Activated CD4-positive, alpha-beta memory T cell treated with anti-CD3 and anti-CD28 coated beads for 36 hours (primary cell): ENCODE measurements around the gene SARM1. TPM values are rescaled to one million over a fixed set of nuclear protein-coding genes. Genes with fewer than 3 reads are reported as not detected.

Experiments
- CTCF ChIA-PET: fragments of 350-600 bp; sonication (Branson Sonifier 250); formaldehyde crosslinking; loops from one replicate; lab custom pipeline; 2021; ENCODE audit warnings: antibody characterized with exemption, inconsistent platforms; lab: Charles Lee
- POLR2A ChIA-PET: fragments of 350-600 bp; sonication (Branson Sonifier 250); formaldehyde crosslinking; loops from one replicate; lab custom pipeline; 2021; ENCODE audit warnings: antibody characterized with exemption; lab: Charles Lee
- DNase-seq: peaks from one replicate; pipeline ENCODE4 v3.0.0-alpha.2; 2020
- H3K27ac Mint-ChIP-seq: one replicate; pipeline ENCODE4 v1.8.0; 2021; ENCODE audit warnings: mixed read lengths
- H3K27me3 Mint-ChIP-seq: one replicate; pipeline ENCODE4 v1.8.0; 2021; ENCODE audit warnings: mixed read lengths
- H3K36me3 Mint-ChIP-seq: one replicate; pipeline ENCODE4 v1.8.0; 2021; ENCODE audit warnings: mixed read lengths
- H3K4me1 Mint-ChIP-seq: one replicate; pipeline ENCODE4 v1.8.0; 2021; ENCODE audit warnings: low read depth, mixed read lengths
- H3K4me3 Mint-ChIP-seq: one replicate; pipeline ENCODE4 v1.8.0; 2021; ENCODE audit warnings: mild to moderate bottlenecking, mixed read lengths
- H3K9me3 Mint-ChIP-seq: one replicate; pipeline ENCODE4 v1.8.0; 2021; ENCODE audit warnings: mixed read lengths
- intact Hi-C: fragments of 100-400 bp; cut with micrococcal nuclease; formaldehyde crosslinking; loops from one replicate; pipeline ENCODE4 v1.15.1; 2023
- total RNA-seq, 2 experiments: library from RNA; stranded (reverse); gene quantifications; one replicate each; pipeline ENCODE4 v1.2.3, GENCODE V29; 2021

SARM1 gene
- total RNA-seq, 2 experiments from 2014 or later = 16.5 to 18.3 TPM

- CTCF ChIA-PET = no interaction called here
- Mint-ChIP-seq H3K36me3 (peaks cover 33% of the 10 kb centered on the region), H3K4me1 (peaks cover 3% of the 10 kb centered on the region), H3K9me3 (no peaks in the 10 kb centered on the region), H3K27ac (no peak overlapping the region), H3K4me3 (no peak overlapping the region), H3K27me3 (no peaks in the 10 kb centered on the region)
- no peak for DNase-seq
- POLR2A ChIA-PET = no interaction called here
- intact Hi-C loops = no loop called here
Observed at GRCh38 chr17:28343491-28343932, 28.0 kb upstream of the SARM1 start.

GRCh38 chr17:28344011-28344410 is 27.5 kb upstream of the SARM1 start:
- intact Hi-C loops = no loop called here
- CTCF ChIA-PET = no interaction called here
- H3K36me3 Mint-ChIP-seq = peaks cover 38% of the 10 kb centered on the region

GRCh38 chr17:28344435-28344901 is 27.0 kb upstream of the SARM1 start:
- Mint-ChIP-seq H3K4me1 (no peaks in the 10 kb centered on the region), H3K4me3 (no peak overlapping the region), H3K27me3 (no peaks in the 10 kb centered on the region), H3K36me3 (peaks cover 39% of the 10 kb centered on the region), H3K27ac (no peak overlapping the region), H3K9me3 (no peaks in the 10 kb centered on the region)
- ChIA-PET CTCF (no interaction called here), POLR2A (interaction anchor here (0.9 kb wide), 1 partner anchor 9 kb away, joined by 5 read pairs; the partner anchor contains the start of genes IFT20 and TNFAIP1)
- intact Hi-C loops = no loop called here
- no peak for DNase-seq

More at GRCh38 chr17:28344011-28344410, 27.5 kb upstream of the SARM1 start:
- H3K4me3 Mint-ChIP-seq = no peak overlapping the region
- H3K9me3 Mint-ChIP-seq = no peaks in the 10 kb centered on the region
- no peaks in the 10 kb centered on the region for H3K4me1 Mint-ChIP-seq
- DNase-seq = no peak
- H3K27ac Mint-ChIP-seq = no peak overlapping the region
- H3K27me3 Mint-ChIP-seq = no peaks in the 10 kb centered on the region
- POLR2A ChIA-PET = no interaction called here

- DNase-seq = no peak
- peaks cover 38% of the 10 kb centered on the region for H3K36me3 Mint-ChIP-seq
- H3K27me3 Mint-ChIP-seq = no peaks in the 10 kb centered on the region
- ChIA-PET CTCF (interaction anchor here (0.6 to 1.7 kb wide), 2 partner anchors 8 to 10 kb away, joined by 3 to 5 read pairs; partner anchors contain the start of genes IFT20 and TNFAIP1), POLR2A (interaction anchor here (0.9 to 1.3 kb wide), 2 partner anchors 10 kb away, joined by 4 to 5 read pairs; partner anchors contain the start of genes IFT20 and TNFAIP1)
- no peaks in the 10 kb centered on the region for H3K4me1 Mint-ChIP-seq
- peak overlapping the region; percentile 23 for H3K27ac Mint-ChIP-seq
- intact Hi-C loops = no loop called here
- H3K4me3 Mint-ChIP-seq = no peak overlapping the region
- H3K9me3 Mint-ChIP-seq = no peaks in the 10 kb centered on the region
Observed at GRCh38 chr17:28345419-28346198, 25.9 kb upstream of the SARM1 start.

GRCh38 chr17:28346199-28346580 is 25.3 kb upstream of the SARM1 start:
- H3K27me3 Mint-ChIP-seq = no peaks in the 10 kb centered on the region
- H3K4me3 Mint-ChIP-seq = no peak overlapping the region
- H3K36me3 Mint-ChIP-seq = peaks cover 40% of the 10 kb centered on the region
- H3K4me1 Mint-ChIP-seq = no peaks in the 10 kb centered on the region
- CTCF ChIA-PET = interaction anchor here (1.3 to 1.7 kb wide), 2 partner anchors 8 to 10 kb away, joined by 3 to 5 read pairs; partner anchors contain the start of gene TNFAIP1
- no peaks in the 10 kb centered on the region for H3K9me3 Mint-ChIP-seq
- POLR2A ChIA-PET = interaction anchor here (1.3 kb wide), 1 partner anchor 11 kb away, joined by 4 read pairs; the partner anchor contains the start of genes IFT20 and TNFAIP1
- peak overlapping the region; percentile 23 for H3K27ac Mint-ChIP-seq
- intact Hi-C loops = no loop called here
- DNase-seq = no peak

GRCh38 chr17:28346746-28347246 is 24.7 kb upstream of the SARM1 start:
- Mint-ChIP-seq H3K4me1 (no peaks in the 10 kb centered on the region), H3K9me3 (no peaks in the 10 kb centered on the region), H3K27me3 (no peaks in the 10 kb centered on the region), H3K4me3 (no peak overlapping the region), H3K36me3 (peaks cover 42% of the 10 kb centered on the region), H3K27ac (no peak overlapping the region)
- ChIA-PET CTCF (interaction anchor here (1.3 to 1.7 kb wide), 2 partner anchors 9 to 11 kb away, joined by 3 to 5 read pairs; partner anchors contain the start of gene TNFAIP1), POLR2A (interaction anchor here (1.3 to 2.3 kb wide), 3 partner anchors 10 to 11 kb away, joined by 4 to 14 read pairs (median 9); partner anchors contain the start of genes IFT20, POLDIP2 and TNFAIP1)
- intact Hi-C loops = no loop called here
- DNase-seq = no peak

- DNase-seq = no peak
- ChIA-PET POLR2A (interaction anchor here (1.8 to 2.3 kb wide), 2 partner anchors 10 to 12 kb away, joined by 9 to 14 read pairs; partner anchors contain the start of genes IFT20, POLDIP2 and TNFAIP1), CTCF (interaction anchor here (1.3 to 1.7 kb wide), 2 partner anchors 10 to 11 kb away, joined by 3 to 5 read pairs; partner anchors contain the start of gene TNFAIP1)
- peaks cover 40% of the 10 kb centered on the region for H3K36me3 Mint-ChIP-seq
- no peaks in the 10 kb centered on the region for H3K27me3 Mint-ChIP-seq
- no peaks in the 10 kb centered on the region for H3K4me1 Mint-ChIP-seq
- intact Hi-C loops = no loop called here
- H3K4me3 Mint-ChIP-seq = no peak overlapping the region
- no peaks in the 10 kb centered on the region for H3K9me3 Mint-ChIP-seq
- no peak overlapping the region for H3K27ac Mint-ChIP-seq
Observed at GRCh38 chr17:28347261-28347891, 24.1 kb upstream of the SARM1 start.

GRCh38 chr17:28348979-28349378 is 22.5 kb upstream of the SARM1 start:
- Mint-ChIP-seq H3K4me1 (no peaks in the 10 kb centered on the region), H3K4me3 (no peak overlapping the region), H3K9me3 (no peaks in the 10 kb centered on the region), H3K27me3 (no peaks in the 10 kb centered on the region), H3K27ac (no peak overlapping the region), H3K36me3 (peaks cover 42% of the 10 kb centered on the region)
- POLR2A ChIA-PET = interaction anchor here (1.8 kb wide), 1 partner anchor 14 kb away, joined by 9 read pairs; the partner anchor contains the start of genes IFT20 and TNFAIP1
- intact Hi-C loops = no loop called here
- no peak for DNase-seq
- CTCF ChIA-PET = no interaction called here

- no peaks in the 10 kb centered on the region for H3K9me3 Mint-ChIP-seq
- peaks cover 4% of the 10 kb centered on the region for H3K4me1 Mint-ChIP-seq
- ChIA-PET POLR2A (interaction anchor here (0.6 kb wide), 1 partner anchor 83 kb away, joined by 3 read pairs; no protein-coding TSS in a partner anchor), CTCF (no interaction called here)
- no peak overlapping the region for H3K27ac Mint-ChIP-seq
- peaks cover 47% of the 10 kb centered on the region for H3K36me3 Mint-ChIP-seq
- DNase-seq = no peak
- intact Hi-C loops = loop anchor here (10.0 kb wide), 1 partner anchor 195 kb away; no protein-coding TSS in a partner anchor
- no peak overlapping the region for H3K4me3 Mint-ChIP-seq
- no peaks in the 10 kb centered on the region for H3K27me3 Mint-ChIP-seq
Observed at GRCh38 chr17:28350271-28350670, 21.2 kb upstream of the SARM1 start.

- H3K27ac Mint-ChIP-seq = peak within 1 kb of the TSS; percentile 79
Observed at GRCh38 chr17:28357061-28357900, 14.2 kb upstream of the SARM1 start, which contains the start of gene POLDIP2. Gene POLDIP2, minus strand, starts transcription at chr17:28357527. Its CDS starts 79 bp downstream, at chr17:28357448.

More at GRCh38 chr17:28357061-28357900, 14.2 kb upstream of the SARM1 start, which contains the start of gene POLDIP2:
- Mint-ChIP-seq H3K36me3 (peaks cover 28% of the 10 kb centered on the region), H3K4me1 (peaks cover 28% of the 10 kb centered on the region), H3K27me3 (no peaks in the 10 kb centered on the region), H3K4me3 (peak within 1 kb of the TSS; percentile 95), H3K9me3 (no peaks in the 10 kb centered on the region)
- peak; percentile 98 for DNase-seq
- intact Hi-C loops = loop anchor here (1.0 to 10.0 kb wide), 3 partner anchors 14 to 188 kb away; partner anchors contain the start of genes IFT20, SARM1 and TNFAIP1
- POLR2A ChIA-PET = interaction anchor here (0.6 to 3.9 kb wide), 9 partner anchors 10 to 286 kb away, joined by 3 to 40 read pairs (median 4); partner anchors contain the start of genes IFT20, SARM1, TMEM97 and TNFAIP1
- CTCF ChIA-PET = interaction anchor here (0.6 to 2.2 kb wide), 5 partner anchors 22 to 106 kb away, joined by 3 to 9 read pairs (median 5); partner anchors contain the start of genes IFT20 and TNFAIP1
